ENCODE data around the gene HIPK2.

GRCh38 chr7:139750459-139751095, 27.2 kb downstream of the HIPK2 start:
- TF ChIP-seq, protein P1, sequence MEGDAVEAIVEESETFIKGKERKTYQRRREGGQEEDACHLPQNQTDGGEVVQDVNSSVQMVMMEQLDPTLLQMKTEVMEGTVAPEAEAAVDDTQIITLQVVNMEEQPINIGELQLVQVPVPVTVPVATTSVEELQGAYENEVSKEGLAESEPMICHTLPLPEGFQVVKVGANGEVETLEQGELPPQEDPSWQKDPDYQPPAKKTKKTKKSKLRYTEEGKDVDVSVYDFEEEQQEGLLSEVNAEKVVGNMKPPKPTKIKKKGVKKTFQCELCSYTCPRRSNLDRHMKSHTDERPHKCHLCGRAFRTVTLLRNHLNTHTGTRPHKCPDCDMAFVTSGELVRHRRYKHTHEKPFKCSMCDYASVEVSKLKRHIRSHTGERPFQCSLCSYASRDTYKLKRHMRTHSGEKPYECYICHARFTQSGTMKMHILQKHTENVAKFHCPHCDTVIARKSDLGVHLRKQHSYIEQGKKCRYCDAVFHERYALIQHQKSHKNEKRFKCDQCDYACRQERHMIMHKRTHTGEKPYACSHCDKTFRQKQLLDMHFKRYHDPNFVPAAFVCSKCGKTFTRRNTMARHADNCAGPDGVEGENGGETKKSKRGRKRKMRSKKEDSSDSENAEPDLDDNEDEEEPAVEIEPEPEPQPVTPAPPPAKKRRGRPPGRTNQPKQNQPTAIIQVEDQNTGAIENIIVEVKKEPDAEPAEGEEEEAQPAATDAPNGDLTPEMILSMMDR (IDR thresholded peaks at IDR 0.05), result no peak
- TF ChIP-seq POLR2A (IDR thresholded peaks at IDR 0.05) (no peak), EP300 (IDR thresholded peaks at IDR 0.05) (no peak)
